Suprapubic skin (tissue), 4 donors: ENCODE results near the gene CCDC88C.

Experiments
- EP300 ChIP-seq: sonication (generic); formaldehyde crosslinking; IDR thresholded peaks from one replicate; pipeline ENCODE4 v1.6.1; 2017; ENCODE audit warnings: antibody characterized with exemption
- POLR2A ChIP-seq, 2 donors: fragments of 450-650 bp; IDR thresholded peaks; one replicate each; pipeline ENCODE4 v1.6.1; 2017; ENCODE audit warnings: antibody characterized with exemption in 2 of 2, mild to moderate bottlenecking in 2 of 2, moderate library complexity in 2 of 2
- POLR2AphosphoS5 ChIP-seq, 3 donors: sonication (generic); formaldehyde crosslinking; IDR thresholded peaks; one replicate each; pipeline ENCODE4 v1.6.1; 2017; ENCODE audit warnings: antibody characterized with exemption in 3 of 3
- TF ChIP-seq, protein P1 (sequence below), 2 donors: fragments of 200-600 bp in 1 of 2; fragments of 450-650 bp in 1 of 2; sonication (generic) in 1 of 2; IDR thresholded peaks; one replicate each; pipeline ENCODE4 v1.5.1; 2016 to 2019; ENCODE audit warnings: antibody characterized with exemption in 2 of 2, mild to moderate bottlenecking in 1 of 2, moderate library complexity in 1 of 2

DNA sequence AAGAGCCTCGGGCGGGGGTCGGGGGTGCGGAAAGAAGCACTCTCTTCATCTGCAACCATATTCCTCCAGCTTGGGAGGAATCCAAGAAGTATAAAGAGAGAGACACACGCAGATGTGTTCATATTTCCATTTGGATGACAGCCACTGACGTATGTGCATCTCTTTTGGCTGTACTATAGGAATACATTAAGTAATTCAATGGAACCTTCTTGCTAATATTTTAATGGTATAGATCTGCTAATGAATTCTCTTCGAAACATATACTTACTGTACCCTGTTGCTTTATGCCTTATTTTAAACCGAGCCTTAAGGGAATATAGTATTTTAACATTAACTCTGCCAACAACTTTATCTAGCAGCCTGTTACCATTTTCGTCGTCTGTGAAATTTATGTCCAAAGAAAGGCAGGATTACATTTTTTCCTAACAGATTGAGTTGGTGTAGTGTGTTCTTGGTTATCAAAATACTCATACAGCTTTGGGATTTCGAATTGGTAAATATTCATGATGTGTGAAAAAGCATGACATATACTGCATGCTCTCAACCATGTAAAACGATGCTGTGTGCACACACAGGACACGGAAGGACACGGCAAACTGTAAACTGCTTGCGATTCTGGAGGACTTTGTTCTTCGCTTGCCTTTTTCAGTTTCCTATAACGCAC, 84.5 kb downstream of the CCDC88C start:
- TF ChIP-seq, protein P1, sequence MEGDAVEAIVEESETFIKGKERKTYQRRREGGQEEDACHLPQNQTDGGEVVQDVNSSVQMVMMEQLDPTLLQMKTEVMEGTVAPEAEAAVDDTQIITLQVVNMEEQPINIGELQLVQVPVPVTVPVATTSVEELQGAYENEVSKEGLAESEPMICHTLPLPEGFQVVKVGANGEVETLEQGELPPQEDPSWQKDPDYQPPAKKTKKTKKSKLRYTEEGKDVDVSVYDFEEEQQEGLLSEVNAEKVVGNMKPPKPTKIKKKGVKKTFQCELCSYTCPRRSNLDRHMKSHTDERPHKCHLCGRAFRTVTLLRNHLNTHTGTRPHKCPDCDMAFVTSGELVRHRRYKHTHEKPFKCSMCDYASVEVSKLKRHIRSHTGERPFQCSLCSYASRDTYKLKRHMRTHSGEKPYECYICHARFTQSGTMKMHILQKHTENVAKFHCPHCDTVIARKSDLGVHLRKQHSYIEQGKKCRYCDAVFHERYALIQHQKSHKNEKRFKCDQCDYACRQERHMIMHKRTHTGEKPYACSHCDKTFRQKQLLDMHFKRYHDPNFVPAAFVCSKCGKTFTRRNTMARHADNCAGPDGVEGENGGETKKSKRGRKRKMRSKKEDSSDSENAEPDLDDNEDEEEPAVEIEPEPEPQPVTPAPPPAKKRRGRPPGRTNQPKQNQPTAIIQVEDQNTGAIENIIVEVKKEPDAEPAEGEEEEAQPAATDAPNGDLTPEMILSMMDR (IDR thresholded peaks at IDR 0.05), result no peak
- TF ChIP-seq POLR2A (IDR thresholded peaks at IDR 0.05), result no peak
- no peak for TF ChIP-seq POLR2AphosphoS5 (IDR thresholded peaks at IDR 0.05)
- no peak for TF ChIP-seq EP300
